Endothelial cell of umbilical vein (primary cell): ENCODE results near the gene PIP4P1. TPM values are rescaled to one million over a fixed set of nuclear protein-coding genes. Genes with fewer than 3 reads are reported as not detected.

Experiments
- BruUV-seq: library from RNA; stranded (reverse); fragments of 400-500 nt; replicated peaks from 2 replicates; lab custom pipeline; 2021; lab: Mats Ljungman, UMichigan
- CTCF ChIA-PET: fragments of 300-600, 350-600 bp; sonication (Branson Sonifier 250); formaldehyde crosslinking; loops from one replicate; lab custom pipeline; 2021; ENCODE audit warnings: antibody characterized with exemption, inconsistent platforms; lab: Charles Lee
- POLR2A ChIA-PET: fragments of 300-600, 350-600 bp; sonication (Branson Sonifier 250); formaldehyde crosslinking; loops from one replicate; lab custom pipeline; 2021; ENCODE audit warnings: antibody characterized with exemption, inconsistent platforms; lab: Charles Lee
- DNase-seq: peaks from one replicate; pipeline ENCODE4 v3.0.0-alpha.2; 2011; ENCODE audit warnings: low read depth, low spot score
- FAIRE-seq: peaks from 2 replicates; lab custom pipeline; 2011; peaks lifted over from hg19 to GRCh38; lab: Jason Lieb, UNC
- H2AFZ ChIP-seq: 2 replicates; pipeline ENCODE4 v1.6.0; 2012; ENCODE audit warnings: low read depth, low read length, control low read depth, inconsistent platforms
- H3K27ac ChIP-seq: 2 replicates; pipeline ENCODE4 v1.5.1; 2011; ENCODE audit warnings: low read depth, mild to moderate bottlenecking, control low read depth, low read length, moderate library complexity; ENCODE audit not compliant: insufficient read depth
- H3K27me3 ChIP-seq, 2 experiments: 2 replicates each; pipeline versions ENCODE4 v1.6.0 to v1.6.1; 2011; ENCODE audit warnings: low read length in 2 of 2, mixed read lengths in 1 of 2; ENCODE audit not compliant: control insufficient read depth in 2 of 2, insufficient read depth in 2 of 2
- H3K36me3 ChIP-seq, 2 experiments: 2 replicates in 1 of 2; 3 replicates in 1 of 2; pipeline ENCODE4 v1.5.1; 2011; ENCODE audit warnings: low read length in 2 of 2, mild to moderate bottlenecking in 1 of 2, moderate library complexity in 1 of 2; ENCODE audit not compliant: control insufficient read depth in 2 of 2, insufficient read depth in 2 of 2; ENCODE audit errors: extremely low read depth in 1 of 2
- H3K4me1 ChIP-seq: 3 replicates; pipeline ENCODE4 v1.5.1; 2011; ENCODE audit warnings: mild to moderate bottlenecking, low read length; ENCODE audit not compliant: control insufficient read depth, insufficient read depth; ENCODE audit errors: extremely low read depth
- H3K4me2 ChIP-seq: 2 replicates; pipeline ENCODE4 v1.6.1; 2011; ENCODE audit warnings: low read length, control low read depth, mixed read lengths; ENCODE audit not compliant: insufficient read depth
- H3K4me3 ChIP-seq, 3 experiments: fragments of 200-600 bp in 1 of 3; sonication (generic), shearing (Covaris generic) in 1 of 3; replicated peaks in 1 of 3; 2 replicates each; pipeline ENCODE4 v1.5.1; 2011 to 2016; ENCODE audit warnings: control low read depth in 3 of 3, low read length in 3 of 3, mild to moderate bottlenecking in 2 of 3, inconsistent platforms in 1 of 3, low read depth in 1 of 3, moderate library complexity in 1 of 3; ENCODE audit not compliant: insufficient read depth in 1 of 3
- H3K79me2 ChIP-seq: 2 replicates; pipeline ENCODE4 v1.6.0; 2012; ENCODE audit warnings: low read length, inconsistent platforms; ENCODE audit not compliant: control insufficient read depth, insufficient read depth
- H3K9ac ChIP-seq: replicated peaks from 2 replicates; pipeline ENCODE3; 2011; ENCODE audit warnings: low read length, control low read depth; ENCODE audit not compliant: insufficient read depth; ENCODE audit errors: extremely low read depth
- H3K9me1 ChIP-seq: replicated peaks from 3 replicates; pipeline ENCODE4 v1.6.0; 2011; ENCODE audit warnings: mild to moderate bottlenecking, low read length; ENCODE audit not compliant: control insufficient read depth, insufficient read depth; ENCODE audit errors: extremely low read depth
- H3K9me3 ChIP-seq: replicated peaks from 2 replicates; pipeline ENCODE4 v1.5.1; 2012; ENCODE audit warnings: low read length, inconsistent platforms; ENCODE audit not compliant: control insufficient read depth, insufficient read depth
- H4K20me1 ChIP-seq: replicated peaks from 2 replicates; pipeline ENCODE3; 2011; ENCODE audit warnings: mild to moderate bottlenecking, low read length; ENCODE audit not compliant: control insufficient read depth, insufficient read depth; ENCODE audit errors: extremely low read depth
- EZH2 ChIP-seq: IDR thresholded peaks from 2 replicates; pipeline ENCODE4 v1.6.1; 2012; ENCODE audit warnings: borderline replicate concordance, low read depth, mild to moderate bottlenecking, moderate library complexity, low read length, inconsistent platforms; ENCODE audit not compliant: severe bottlenecking
- GATA2 ChIP-seq: IDR thresholded peaks from 2 replicates; pipeline ENCODE4 v1.7.0; 2011; ENCODE audit warnings: low read depth, mild to moderate bottlenecking, moderate library complexity, mixed read lengths, low read length; ENCODE audit not compliant: insufficient read length, insufficient read depth
- JUN ChIP-seq: IDR thresholded peaks from 2 replicates; pipeline ENCODE4 v1.6.1; 2011; ENCODE audit warnings: borderline replicate concordance, low read depth; ENCODE audit not compliant: insufficient read length, insufficient read depth
- MYC ChIP-seq: IDR thresholded peaks from one replicate; pipeline ENCODE4 v1.6.1; 2011; ENCODE audit warnings: mild to moderate bottlenecking, low read depth, low read length
- POLR2A ChIP-seq: IDR thresholded peaks from 2 replicates; pipeline ENCODE4 v1.6.1; 2012; ENCODE audit warnings: low read depth, mild to moderate bottlenecking, control low read depth, low read length
- POLR2AphosphoS5 ChIP-seq: IDR thresholded peaks from 2 replicates; pipeline ENCODE4 v1.6.1; 2012; ENCODE audit warnings: low read depth, mild to moderate bottlenecking, control low read depth, low read length, moderate library complexity; ENCODE audit not compliant: insufficient read depth
- dilution Hi-C: fragments of 300-500 bp; cut with MboI; formaldehyde crosslinking; loops from one replicate; pipeline ENCODE4 v1.15.0; 2019; ENCODE audit warnings: low sequenced_read_pairs; ENCODE audit not compliant: extremely low pct_ligation_motif_present
- intact Hi-C: fragments of 100-400 bp; cut with micrococcal nuclease; formaldehyde crosslinking; loops from one replicate; pipeline ENCODE4 v1.10.0; 2022
- polyA plus RNA-seq, 4 experiments: library from polyadenylated mRNA; depleted of rRNA in 3 of 4; stranded (reverse) in 3 of 4; unstranded in 1 of 4; fragments of >200 nt; gene quantifications; 2 replicates each; pipeline versions ENCODE4 v1.2.1 to v1.2.3, GENCODE V29; 2011 to 2012; ENCODE audit warnings: missing spikeins in 1 of 4
- total RNA-seq: library from RNA; stranded (reverse); gene quantifications from 2 replicates; pipeline ENCODE4 v1.2.3, GENCODE V29; 2021
- TF ChIP-seq, protein P1 (sequence below): IDR thresholded peaks from 2 replicates; pipeline ENCODE4 v1.6.1; 2011; ENCODE audit not compliant: insufficient read depth, insufficient read length
- TF ChIP-seq, protein P2 (sequence below), 2 donors: IDR thresholded peaks; 1 replicate in 1 of 2; 2 replicates in 1 of 2; pipeline ENCODE4 v1.5.1; 2011; ENCODE audit warnings: low read length in 2 of 2, mild to moderate bottlenecking in 2 of 2, moderate library complexity in 2 of 2, control low read depth in 1 of 2, inconsistent platforms in 1 of 2, low read depth in 1 of 2; ENCODE audit not compliant: insufficient read depth in 1 of 2; ENCODE audit errors: extremely low read depth in 1 of 2

The PIP4P1 gene
- total and polyA plus RNA-seq, 2 donors (not counting 3 experiments of a cell fraction or from before 2014, with no cell fraction given), result 28.6 to 52.5 TPM

DNA sequence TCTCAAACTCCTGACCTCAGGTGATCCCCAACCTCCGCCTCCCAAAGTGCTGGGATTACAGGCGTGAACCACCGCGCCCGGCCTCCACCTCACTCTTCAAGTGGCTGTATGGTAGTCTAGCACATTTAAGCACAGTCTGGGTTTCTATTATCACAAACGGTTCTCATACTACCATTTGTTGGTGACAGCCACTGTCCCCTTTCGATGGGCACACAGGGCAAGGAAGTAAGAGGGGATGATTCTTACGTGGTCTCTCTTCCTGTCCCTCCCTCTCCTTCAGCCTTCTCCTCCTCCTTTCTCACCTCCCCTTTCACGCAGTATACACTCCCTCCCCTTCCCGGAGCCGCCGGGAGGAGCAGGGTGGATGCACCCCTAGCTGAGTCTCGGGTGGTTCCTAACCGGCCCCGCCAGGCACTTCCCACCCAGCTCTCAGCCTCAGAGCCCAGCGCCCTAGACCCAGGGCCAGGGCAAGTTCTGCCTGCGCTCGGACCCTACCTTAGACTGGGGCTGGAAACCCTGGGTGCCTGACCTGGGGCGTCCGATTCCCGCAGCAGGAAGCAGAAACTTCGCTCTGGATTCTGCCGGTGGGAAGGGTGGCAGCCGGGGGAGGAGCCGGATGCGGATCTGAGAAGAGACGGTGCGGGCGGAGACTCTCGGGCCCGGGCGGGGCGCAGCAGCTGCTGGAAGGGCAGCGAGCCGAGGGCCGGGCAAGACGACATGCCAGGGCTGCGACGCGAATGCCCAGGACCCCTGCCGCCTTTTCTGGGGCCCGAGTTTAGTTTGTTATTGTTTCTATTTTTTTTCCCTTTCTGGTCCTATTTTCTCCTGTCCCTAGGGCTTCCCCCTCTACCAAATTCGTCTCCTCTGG lies 48.1 kb downstream of the PIP4P1 start, which contains the start of gene TEP1:
TEP1 (minus strand) TSS at position 626 of the 868 bp plus-strand sequence. CDS start 5,062 bp downstream, outside the sequence.
- FAIRE-seq (peak; percentile 86), DNase-seq (peak; percentile 80)
- Histone ChIP-seq H3K9ac (peak within 1 kb of the TSS; percentile 92), H3K4me1 (peaks cover 17% of the 10 kb centered on the region), H3K9me1 (no peaks in the 10 kb centered on the region), H3K4me3 (peak within 1 kb of the TSS; percentile 80 to 97 (median 86)), H2AFZ (peak within 1 kb of the TSS; percentile 98), H3K79me2 (peaks cover 4% of the 10 kb centered on the region), H4K20me1 (no peaks in the 10 kb centered on the region), H3K27ac (peak within 1 kb of the TSS; percentile 85), H3K27me3 (no peaks in the 10 kb centered on the region), H3K9me3 (no peaks in the 10 kb centered on the region), H3K36me3 (peaks cover 0 to 2% of the 10 kb centered on the region in 2 experiments), H3K4me2 (peak within 1 kb of the TSS; percentile 99)
- peak; percentile 78 for TF ChIP-seq POLR2A
- no peak for TF ChIP-seq GATA2
- TF ChIP-seq, protein P1, sequence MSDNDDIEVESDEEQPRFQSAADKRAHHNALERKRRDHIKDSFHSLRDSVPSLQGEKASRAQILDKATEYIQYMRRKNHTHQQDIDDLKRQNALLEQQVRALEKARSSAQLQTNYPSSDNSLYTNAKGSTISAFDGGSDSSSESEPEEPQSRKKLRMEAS, result no peak
- no peak for TF ChIP-seq MYC
- TF ChIP-seq JUN, result no peak
- no peak for TF ChIP-seq EZH2
- TF ChIP-seq, protein P2, sequence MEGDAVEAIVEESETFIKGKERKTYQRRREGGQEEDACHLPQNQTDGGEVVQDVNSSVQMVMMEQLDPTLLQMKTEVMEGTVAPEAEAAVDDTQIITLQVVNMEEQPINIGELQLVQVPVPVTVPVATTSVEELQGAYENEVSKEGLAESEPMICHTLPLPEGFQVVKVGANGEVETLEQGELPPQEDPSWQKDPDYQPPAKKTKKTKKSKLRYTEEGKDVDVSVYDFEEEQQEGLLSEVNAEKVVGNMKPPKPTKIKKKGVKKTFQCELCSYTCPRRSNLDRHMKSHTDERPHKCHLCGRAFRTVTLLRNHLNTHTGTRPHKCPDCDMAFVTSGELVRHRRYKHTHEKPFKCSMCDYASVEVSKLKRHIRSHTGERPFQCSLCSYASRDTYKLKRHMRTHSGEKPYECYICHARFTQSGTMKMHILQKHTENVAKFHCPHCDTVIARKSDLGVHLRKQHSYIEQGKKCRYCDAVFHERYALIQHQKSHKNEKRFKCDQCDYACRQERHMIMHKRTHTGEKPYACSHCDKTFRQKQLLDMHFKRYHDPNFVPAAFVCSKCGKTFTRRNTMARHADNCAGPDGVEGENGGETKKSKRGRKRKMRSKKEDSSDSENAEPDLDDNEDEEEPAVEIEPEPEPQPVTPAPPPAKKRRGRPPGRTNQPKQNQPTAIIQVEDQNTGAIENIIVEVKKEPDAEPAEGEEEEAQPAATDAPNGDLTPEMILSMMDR (IDR thresholded peaks at IDR 0.05; ENCODE audit: extremely low read depth in 1 of 2, insufficient read depth in 1 of 2, low read depth in 1 of 2, low read length in 2 of 2), result no peak
- peak; percentile 75 for TF ChIP-seq POLR2AphosphoS5
- no TSS peak for BruUV-seq
- dilution Hi-C loops (no loop called here), intact Hi-C loops (loop anchor here (1.0 to 5.0 kb wide), 7 partner anchors 14 to 268 kb away; partner anchors contain the start of genes APEX1, CCNB1IP1, PNP and TTC5)
- ChIA-PET CTCF (interaction anchor here (0.6 to 4.3 kb wide), 9 partner anchors 8 to 194 kb away, joined by 3 to 110 read pairs (median 10); partner anchors contain the start of genes APEX1 and OSGEP), POLR2A (interaction anchor here (0.6 to 1.8 kb wide), 8 partner anchors 8 to 269 kb away, joined by 3 to 10 read pairs (median 4); partner anchors contain the start of genes APEX1, PARP2 and PNP)
